HG02970 (cell line): ENCODE measurements around the gene ZFHX3.

ENCODE experiments used
- ATAC-seq: cut with Tn5 transposase; IDR thresholded peaks from one replicate; pipeline ENCODE4 v1.9.1; 2021; ENCODE audit warnings: mild to moderate bottlenecking, moderate library complexity, moderate number of reproducible peaks; ENCODE audit not compliant: unreplicated experiment, low FRiP score

Gene ZFHX3

DNA sequence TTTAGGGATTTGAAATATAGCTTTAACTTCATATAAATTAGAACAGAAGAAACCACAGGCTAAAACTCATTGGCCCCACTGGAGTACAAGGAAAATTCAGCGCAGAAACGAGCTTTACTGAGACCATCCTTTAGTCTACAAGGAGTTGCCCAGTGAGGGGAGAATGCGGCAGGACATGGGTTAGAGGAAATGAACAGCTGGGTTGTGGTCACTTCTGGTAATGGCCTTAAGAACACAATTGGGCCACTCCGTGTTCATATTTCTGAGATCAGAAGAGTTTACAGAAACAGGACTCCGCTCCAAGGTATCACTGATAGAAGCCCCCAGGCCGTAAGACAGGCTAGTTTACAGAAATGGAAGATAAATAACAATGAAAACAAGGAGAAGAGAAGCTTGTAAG lies 188.3 kb downstream of the ZFHX3 start:
- no peak for ATAC-seq

GRCh38 chr16:72858665-72859493 lies 189.0 kb downstream of the ZFHX3 start:
- no peak for ATAC-seq

- ATAC-seq = no peak
Measured at GRCh38 chr16:72857834-72858664, 189.9 kb downstream of the ZFHX3 start.

DNA sequence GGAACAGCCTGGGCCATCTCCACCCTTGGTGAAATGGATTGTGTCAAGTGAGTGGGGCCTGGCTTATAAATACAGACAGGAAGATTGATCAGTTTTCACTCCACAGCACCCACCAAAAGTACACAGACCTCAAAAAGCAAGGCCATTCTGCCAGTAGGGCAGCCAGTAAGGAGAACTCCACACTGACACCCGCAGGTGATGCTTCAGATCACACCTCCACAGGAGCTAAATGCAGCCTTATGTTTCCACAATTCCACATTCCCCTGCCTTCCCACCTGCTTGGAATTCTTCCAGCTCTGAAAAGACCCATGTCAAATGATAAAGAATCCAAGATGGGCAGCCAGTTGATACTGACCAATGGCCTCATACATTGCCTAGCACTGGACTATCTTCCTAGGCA lies 191.1 kb downstream of the ZFHX3 start:
- no peak for ATAC-seq

DNA sequence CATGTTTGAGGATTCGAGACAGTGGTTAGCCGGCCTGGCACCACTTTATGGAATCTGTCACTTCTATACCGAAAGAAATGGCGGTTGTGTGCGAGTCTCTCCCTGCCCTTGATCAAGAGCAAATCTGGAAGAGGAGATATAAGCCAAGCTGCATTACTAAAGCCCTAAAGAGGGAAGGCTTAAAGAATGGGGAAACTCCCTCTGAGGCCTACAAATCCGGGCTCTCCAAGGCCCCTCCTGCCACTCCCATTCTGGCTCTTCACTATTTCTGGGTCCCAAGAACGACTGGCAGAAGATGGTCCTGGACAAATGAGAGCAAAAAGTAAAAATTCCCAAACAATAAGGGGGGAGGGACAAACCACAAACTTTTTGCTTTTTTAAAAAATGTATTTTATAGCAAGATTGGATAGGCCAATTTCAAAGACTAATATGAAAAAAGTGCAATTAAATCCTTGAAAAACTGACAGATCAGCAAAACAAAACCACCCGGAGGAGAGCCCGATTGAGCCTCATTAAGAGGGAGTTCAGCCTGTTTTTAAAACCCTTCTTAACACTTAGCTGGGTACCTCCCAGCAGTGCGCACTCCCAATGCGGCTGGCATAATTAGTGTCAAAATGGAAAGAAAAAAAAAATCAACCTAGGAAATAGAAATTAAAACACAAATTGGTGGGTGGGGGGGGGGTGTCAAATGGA lies 193.5 kb downstream of the ZFHX3 start:
- ATAC-seq = no peak

- no peak for ATAC-seq
Measured at GRCh38 chr16:72853575-72854266, 194.2 kb downstream of the ZFHX3 start.

DNA sequence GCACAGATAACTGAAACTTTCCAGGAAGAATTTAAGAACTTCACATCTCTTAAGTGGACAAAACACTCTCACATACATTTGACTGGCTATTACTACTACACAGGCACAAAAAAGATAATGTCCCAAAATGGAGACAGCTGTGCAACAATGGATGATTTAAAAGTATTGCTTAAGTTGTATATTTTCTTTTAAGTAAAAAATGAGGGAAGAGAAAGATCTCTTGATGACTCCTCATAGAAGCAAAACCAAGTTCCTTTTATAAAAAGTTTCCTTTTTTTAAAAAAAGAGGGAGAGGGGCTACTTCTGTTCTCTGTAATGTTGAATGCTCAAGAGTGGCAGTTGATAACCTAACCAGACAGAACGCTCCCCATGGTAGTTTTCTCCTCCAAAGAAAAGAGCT lies 195.5 kb downstream of the ZFHX3 start:
- no peak for ATAC-seq

DNA sequence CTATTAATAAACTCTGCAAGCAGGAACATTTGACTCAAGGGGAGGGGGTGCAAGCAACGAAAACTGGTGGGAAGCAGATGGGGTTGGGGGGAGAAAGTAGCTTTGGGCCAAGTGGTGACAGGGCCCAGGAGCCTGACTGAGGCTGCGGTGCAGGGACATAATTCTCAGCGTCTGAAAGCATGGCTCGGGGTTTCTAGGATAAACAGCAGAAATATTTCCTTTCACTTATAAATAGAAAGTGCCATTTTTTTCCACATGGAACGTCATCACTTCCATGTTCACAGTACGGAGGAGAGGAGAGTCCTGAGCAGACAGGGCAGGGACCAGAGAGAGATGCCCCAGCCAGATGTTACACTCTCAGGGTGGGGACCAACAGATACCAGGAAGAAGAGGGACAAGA lies 197.1 kb downstream of the ZFHX3 start:
- no peak for ATAC-seq

DNA sequence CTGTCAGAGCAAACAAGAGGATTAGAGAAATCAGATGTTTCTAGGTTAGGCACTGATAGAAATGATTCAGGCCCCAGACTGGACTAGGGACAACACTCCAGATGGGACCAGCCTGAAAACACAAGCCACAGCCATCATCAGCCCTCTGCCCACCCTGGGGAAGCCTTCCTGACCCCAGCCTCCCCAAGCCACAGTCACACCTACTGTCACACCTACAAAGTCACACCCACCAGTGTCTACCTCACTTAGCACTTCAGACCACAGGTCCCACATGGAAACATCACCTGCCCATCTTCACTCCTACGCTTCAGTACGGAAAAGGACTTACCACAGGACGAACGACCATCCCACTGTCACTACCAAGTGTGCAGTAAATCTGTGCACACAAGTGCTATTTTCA lies 197.9 kb downstream of the ZFHX3 start:
- ATAC-seq = no peak

- ATAC-seq = no peak
Measured at GRCh38 chr16:72848759-72849664, 198.9 kb downstream of the ZFHX3 start.

DNA sequence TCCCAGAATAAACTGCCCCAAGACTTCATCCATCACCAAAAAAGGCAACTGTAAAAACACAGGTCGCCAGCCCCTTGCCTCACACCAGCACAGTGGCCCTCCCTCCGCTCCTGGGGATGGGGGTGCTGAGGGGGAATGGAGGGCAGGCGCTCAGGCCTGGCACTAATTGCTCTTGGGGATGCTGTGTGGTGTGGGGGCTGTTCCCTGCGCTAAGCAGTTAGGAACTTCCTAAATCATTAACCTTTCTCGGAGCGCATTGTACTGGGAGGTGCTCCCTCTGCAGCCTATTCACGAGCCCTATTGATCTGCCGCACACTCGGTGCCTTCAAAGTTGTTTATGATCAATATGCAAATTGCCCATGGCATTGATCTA lies 199.9 kb downstream of the ZFHX3 start:
- no peak for ATAC-seq

- no peak for ATAC-seq
Measured at GRCh38 chr16:72847187-72848027, 200.5 kb downstream of the ZFHX3 start.

DNA sequence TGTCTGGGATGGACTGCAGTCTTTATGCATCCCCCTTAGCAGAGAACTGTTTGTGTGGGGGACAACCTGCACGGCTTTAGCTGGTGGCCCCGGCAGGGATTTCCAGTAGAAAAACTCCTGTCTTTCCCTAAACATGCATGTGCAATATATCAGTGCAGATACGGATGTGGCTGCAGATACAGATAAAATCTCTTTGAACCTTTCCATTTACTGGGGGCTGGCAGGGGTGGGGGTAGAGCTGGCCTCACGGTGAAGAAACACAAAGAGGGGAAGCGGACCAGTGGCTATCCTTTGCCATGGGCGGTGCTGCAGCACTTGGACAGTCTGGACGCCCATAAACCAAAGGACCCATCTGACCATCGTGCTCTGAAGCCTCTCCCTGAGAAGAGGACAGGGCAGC lies 201.3 kb downstream of the ZFHX3 start:
- ATAC-seq = no peak

DNA sequence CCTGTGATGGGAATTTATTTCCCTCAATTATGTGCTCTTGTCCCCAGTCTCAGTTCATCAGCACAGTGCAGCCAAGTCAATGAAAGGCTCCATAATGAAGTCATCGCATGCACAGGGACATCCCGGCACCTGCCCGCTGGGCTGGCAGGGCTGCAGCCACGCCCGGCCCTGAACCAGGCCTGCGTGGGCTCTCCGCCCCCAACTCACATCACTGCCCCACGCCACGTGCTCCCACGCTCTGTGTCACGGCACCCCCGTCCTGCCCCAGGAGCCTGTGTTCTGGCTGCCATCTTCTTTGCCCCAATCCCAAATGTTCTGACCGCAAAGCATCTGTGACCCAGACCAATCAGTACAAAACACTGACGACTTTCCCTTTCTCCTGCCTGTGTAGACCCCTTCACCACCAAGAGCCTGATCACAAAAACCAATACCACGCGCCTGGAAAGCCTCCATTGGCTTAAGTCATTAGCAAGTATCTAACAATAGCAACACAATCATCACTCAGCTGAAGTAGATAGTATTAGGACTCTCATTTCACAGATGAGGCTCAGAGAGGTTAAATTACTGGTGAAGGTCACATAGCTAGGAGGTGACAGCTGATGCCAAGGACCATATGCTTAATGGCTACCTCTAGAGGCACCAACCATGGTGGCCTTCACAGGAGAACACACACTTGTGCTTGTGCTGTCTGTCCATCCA lies 202.5 kb downstream of the ZFHX3 start:
- no peak for ATAC-seq

DNA sequence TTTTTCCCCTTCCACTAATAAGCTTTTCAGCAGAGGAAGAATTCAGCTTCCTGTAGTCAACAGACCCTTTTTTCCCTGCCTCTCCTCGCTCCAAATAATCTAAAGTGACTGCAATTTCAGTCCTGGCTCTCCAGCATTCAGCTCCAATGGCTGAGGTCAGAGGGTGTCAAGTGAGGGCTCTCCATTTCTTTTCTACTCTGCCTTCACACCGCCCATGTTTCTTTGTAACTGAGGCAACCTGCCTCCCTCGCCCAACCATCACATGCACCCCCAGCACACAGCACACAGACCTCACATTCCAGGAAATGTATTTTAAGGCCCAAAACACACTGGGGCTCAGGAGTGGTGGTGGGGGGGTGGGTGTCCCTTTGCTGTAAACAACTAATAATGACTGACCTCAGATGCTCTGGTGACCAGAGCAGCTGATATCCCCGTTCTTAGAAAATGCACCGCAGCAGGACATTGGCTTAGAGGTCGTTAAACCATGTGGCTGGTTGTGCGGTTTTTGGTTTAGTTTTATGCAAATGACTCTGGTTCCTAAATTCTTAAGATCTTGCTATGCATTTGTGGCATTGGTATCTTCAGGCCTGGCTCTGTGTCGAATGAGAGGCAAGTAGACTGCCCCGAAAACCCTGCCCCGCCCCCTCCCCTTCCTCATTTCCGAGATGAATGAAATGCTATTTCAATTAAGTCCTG lies 203.6 kb downstream of the ZFHX3 start:
- ATAC-seq = no peak

DNA sequence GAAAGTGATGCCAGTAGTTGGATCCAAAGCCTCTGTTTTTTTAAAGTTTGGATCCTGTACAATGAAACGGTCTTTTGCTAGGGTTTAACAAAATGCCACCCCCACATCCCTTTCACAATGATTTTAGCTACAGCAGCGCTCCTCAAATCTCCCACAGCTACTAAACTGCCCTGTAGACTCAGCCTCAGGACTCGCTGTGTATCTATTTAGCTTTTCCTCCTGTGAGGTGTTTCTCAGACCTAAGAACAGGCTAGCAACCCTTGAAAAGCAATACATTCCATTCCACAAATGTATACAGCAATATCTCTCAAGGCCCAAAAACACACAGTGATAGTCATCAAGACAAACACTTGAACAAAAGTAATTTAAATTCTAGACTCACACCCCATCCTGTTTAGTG lies 206.4 kb downstream of the ZFHX3 start:
- ATAC-seq = no peak

DNA sequence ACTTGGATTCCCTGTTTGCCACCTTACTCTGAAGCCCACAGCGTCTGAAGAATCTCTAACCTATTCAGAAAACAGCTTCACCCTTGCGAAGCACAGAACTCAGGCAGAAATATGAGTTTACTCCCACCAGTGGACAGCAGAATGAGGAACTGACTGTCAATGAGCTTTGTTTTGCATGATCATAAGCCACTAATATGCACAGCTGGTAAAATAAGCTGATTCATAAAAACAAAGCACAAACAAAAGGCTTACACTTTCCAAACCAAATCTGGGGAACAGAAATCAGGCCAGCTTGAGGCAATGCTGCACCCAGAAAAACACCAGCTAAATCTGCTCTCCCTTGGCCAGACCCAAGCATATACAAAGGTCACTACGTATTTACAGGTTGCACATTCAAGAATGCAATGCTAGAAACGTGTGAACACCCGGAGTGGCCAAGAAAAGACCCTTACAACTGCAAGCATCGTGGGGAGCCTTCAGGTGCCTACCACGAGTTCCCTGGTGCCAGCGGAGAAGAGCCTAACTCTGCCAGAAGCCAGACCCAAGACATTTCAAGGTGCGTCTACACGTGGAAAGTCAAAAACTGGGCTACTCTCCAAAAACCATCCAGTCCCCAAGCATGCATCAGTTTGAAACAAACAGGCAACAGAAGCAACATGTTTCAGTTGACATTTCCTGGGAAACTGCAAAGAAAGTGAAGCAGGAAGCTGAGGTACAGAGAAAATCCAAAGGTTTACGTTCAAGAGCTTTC lies 207.1 kb downstream of the ZFHX3 start:
- no peak for ATAC-seq
